ENCODE results near the gene ACHE.
"Not testable (repeated sequence)": the region's sequence is repeated elsewhere in the genome, so short reads cannot be mapped to it uniquely, and the experiment has no call there.

The ACHE gene

GRCh38 chr7:100895701-100895955 lies at the start of gene ACHE:
Gene ACHE (minus strand): TSS chr7:100895888. CDS start chr7:100894232, 1,656 bp downstream.
- DNase-seq: no peak

GRCh38 chr7:100944138-100944537 lies 48.5 kb upstream of the ACHE start:
- DNase-seq: no peak

- DNase-seq: no peak
Observed at GRCh38 chr7:100943693-100944092, 48.0 kb upstream of the ACHE start.

GRCh38 chr7:100942045-100942774 lies 46.5 kb upstream of the ACHE start:
- DNase-seq: no peak

- not testable (repeated sequence) for DNase-seq
Observed at GRCh38 chr7:100936167-100936566, 40.5 kb upstream of the ACHE start.

- DNase-seq: not testable (repeated sequence)
Observed at GRCh38 chr7:100935381-100935780, 39.7 kb upstream of the ACHE start.

GRCh38 chr7:100933734-100934133 lies 38.0 kb upstream of the ACHE start:
- DNase-seq: no peak

GRCh38 chr7:100929808-100930174 lies 34.1 kb upstream of the ACHE start:
- DNase-seq: no peak

GRCh38 chr7:100923616-100924015 lies 27.9 kb upstream of the ACHE start:
- not testable (repeated sequence) for DNase-seq

- DNase-seq: no peak
Observed at GRCh38 chr7:100921039-100921438, 25.4 kb upstream of the ACHE start.

GRCh38 chr7:100919779-100920437 lies 24.2 kb upstream of the ACHE start:
- not testable (repeated sequence) for DNase-seq

GRCh38 chr7:100919335-100919734 lies 23.6 kb upstream of the ACHE start:
- not testable (repeated sequence) for DNase-seq

GRCh38 chr7:100914879-100915447 lies 19.3 kb upstream of the ACHE start:
- peak; percentile 67 for DNase-seq

GRCh38 chr7:100914208-100914878 lies 18.7 kb upstream of the ACHE start:
- peak; percentile 6 for DNase-seq

GRCh38 chr7:100911484-100911883 lies 15.8 kb upstream of the ACHE start:
- no peak for DNase-seq

- not testable (repeated sequence) for DNase-seq
Observed at GRCh38 chr7:100910443-100910842, 14.8 kb upstream of the ACHE start.

- no peak for DNase-seq
Observed at GRCh38 chr7:100908512-100908911, 12.8 kb upstream of the ACHE start.

GRCh38 chr7:100902638-100903037 lies 7.0 kb upstream of the ACHE start:
- DNase-seq: no peak

- DNase-seq: no peak
Observed at GRCh38 chr7:100901921-100902332, 6.2 kb upstream of the ACHE start.

- DNase-seq: no peak
Observed at GRCh38 chr7:100900978-100901377, 5.3 kb upstream of the ACHE start.

GRCh38 chr7:100899432-100899831 lies 3.7 kb upstream of the ACHE start:
- no peak for DNase-seq

- no peak for DNase-seq
Observed at GRCh38 chr7:100897772-100898454, 2.2 kb upstream of the ACHE start.

All from NCI-H226 (cell line).